Measurements from ENCODE around the gene C16orf74.

GRCh38 chr16:85689285-85689949 is 61.5 kb downstream of the C16orf74 start:
- no peak for TF ChIP-seq EZH2 (IDR thresholded peaks at IDR 0.05; ENCODE audit: insufficient read depth, low read length)
- TF ChIP-seq, protein P1, sequence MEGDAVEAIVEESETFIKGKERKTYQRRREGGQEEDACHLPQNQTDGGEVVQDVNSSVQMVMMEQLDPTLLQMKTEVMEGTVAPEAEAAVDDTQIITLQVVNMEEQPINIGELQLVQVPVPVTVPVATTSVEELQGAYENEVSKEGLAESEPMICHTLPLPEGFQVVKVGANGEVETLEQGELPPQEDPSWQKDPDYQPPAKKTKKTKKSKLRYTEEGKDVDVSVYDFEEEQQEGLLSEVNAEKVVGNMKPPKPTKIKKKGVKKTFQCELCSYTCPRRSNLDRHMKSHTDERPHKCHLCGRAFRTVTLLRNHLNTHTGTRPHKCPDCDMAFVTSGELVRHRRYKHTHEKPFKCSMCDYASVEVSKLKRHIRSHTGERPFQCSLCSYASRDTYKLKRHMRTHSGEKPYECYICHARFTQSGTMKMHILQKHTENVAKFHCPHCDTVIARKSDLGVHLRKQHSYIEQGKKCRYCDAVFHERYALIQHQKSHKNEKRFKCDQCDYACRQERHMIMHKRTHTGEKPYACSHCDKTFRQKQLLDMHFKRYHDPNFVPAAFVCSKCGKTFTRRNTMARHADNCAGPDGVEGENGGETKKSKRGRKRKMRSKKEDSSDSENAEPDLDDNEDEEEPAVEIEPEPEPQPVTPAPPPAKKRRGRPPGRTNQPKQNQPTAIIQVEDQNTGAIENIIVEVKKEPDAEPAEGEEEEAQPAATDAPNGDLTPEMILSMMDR (IDR thresholded peaks at IDR 0.05; ENCODE audit: insufficient read depth, low read depth, low read length) = no peak
